Bronchus fibroblast of lung (primary cell): ENCODE data around the gene C18orf63. TPM values are rescaled to one million over a fixed set of nuclear protein-coding genes. Genes with fewer than 3 reads are reported as not detected.

Experiments
- total RNA-seq: library from RNA; depleted of rRNA; stranded (reverse); fragments of >200 nt; gene quantifications from 2 replicates; pipeline ENCODE4 v1.2.3, GENCODE V29; 2015

The C18orf63 gene
- not detected in 2 replicates for total RNA-seq

DNA sequence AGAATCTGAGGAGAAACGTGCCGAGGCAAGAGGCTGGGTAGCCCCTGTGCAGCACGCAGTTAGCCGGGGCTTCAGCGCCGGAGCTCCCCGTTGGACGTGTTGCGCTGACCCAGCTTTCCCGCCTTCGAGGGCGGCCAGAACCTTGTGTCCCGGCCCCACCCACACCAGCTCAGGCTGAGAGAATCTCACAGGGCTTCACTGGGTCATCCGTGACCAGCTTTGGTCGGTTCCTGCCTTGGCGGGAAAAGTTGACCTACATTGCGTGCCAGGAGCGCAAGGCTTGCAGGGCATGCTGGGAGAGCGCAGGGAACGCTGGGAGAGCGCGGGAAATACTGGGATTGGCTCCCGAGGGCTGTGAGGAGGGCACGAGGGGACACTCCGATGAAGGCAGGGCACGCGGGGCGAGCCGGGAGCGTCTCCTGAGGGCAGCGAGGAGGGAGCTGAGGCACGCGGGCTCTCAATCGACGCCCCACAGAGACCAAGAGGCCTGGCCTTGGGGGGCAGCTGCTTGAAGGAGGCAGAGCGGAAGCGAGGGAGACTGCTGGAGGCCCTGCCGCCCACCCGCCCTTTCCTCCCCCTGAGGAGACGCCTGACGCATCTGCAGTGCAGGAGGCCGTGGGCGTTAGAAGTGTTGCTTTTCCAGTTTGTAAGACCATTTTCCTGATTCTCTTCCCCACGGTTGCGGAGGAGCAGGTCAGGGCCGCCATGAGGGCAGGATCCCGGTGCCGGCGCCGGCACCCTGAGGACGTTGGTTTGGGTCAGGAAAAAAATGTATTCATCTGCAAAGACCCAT lies at the start of gene C18orf63:
TSS of gene C18orf63 (plus strand) at position 376 of the 793 bp plus-strand sequence. CDS start 2,027 bp downstream, outside the sequence.

GRCh38 chr18:74291771-74292540 lies 23.7 kb upstream of the C18orf63 start, which contains the start of gene CYB5A:
Gene CYB5A (minus strand): TSS chr18:74291963. CDS start chr18:74291875, 88 bp downstream.

Other genes with a start within 250 kb of the C18orf63 start
- gene FBXO15, start 168.0 kb upstream of the C18orf63 start, total RNA-seq: under 0.01 and 0.34 TPM in 2 replicates
- gene TIMM21, start 167.3 kb upstream of the C18orf63 start, total RNA-seq: 42.5 and 45.9 TPM in 2 replicates
- gene CYB5A, start 23.9 kb upstream of the C18orf63 start, total RNA-seq: 120 and 121 TPM in 2 replicates
- gene DIPK1C, start 141.5 kb downstream of the C18orf63 start, total RNA-seq: not detected in 2 replicates
- 78.2 and 86.9 TPM in 2 replicates for gene CNDP2, start 180.5 kb downstream of the C18orf63 start, total RNA-seq
- gene CNDP1, start 218.7 kb downstream of the C18orf63 start, total RNA-seq: 0.15 TPM in 1 of 2 replicates, not detected in the other